Measurements from ENCODE around the gene ZFP90.

- TF ChIP-seq EZH2 (IDR thresholded peaks at IDR 0.05; ENCODE audit: low read length, missing control alignments) = no peak
- TF ChIP-seq CTCF (conservative IDR thresholded peaks at IDR 0.05 in 1 of 2, IDR thresholded peaks at IDR 0.05 in 1 of 2; ENCODE audit: low read depth in 1 of 2, low read length in 2 of 2) = no peak
Measured at GRCh38 chr16:68575082-68575481, 36.0 kb downstream of the ZFP90 start.
